Measurements from ENCODE around the gene MON2. TPM values are rescaled to one million over a fixed set of nuclear protein-coding genes. Genes with fewer than 3 reads are reported as not detected.

MON2 gene
- total and polyA plus RNA-seq, 8 donors: 3.1 to 191 (median 55.3) TPM

DNA sequence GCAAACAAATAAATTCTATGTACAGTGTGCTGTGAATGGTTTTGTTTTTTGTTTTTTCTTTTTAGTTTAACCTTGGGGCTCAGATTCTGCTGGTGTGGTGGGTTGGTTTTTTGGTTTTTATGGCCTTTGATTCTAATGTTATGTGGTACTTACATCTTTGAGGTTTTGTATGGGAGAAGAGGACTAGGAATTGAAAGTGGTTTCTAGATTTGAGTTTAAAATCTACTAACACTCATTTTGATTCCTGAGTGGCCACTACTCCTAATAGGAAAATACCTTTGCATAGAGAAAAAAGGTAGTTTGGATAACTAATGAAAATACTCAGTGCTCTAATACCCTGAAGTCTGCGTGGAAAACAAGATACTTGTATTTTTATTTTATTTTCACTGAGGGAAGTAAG, 137.7 kb downstream of the MON2 start:
- Histone ChIP-seq H3K27me3 (no peaks in the 10 kb centered on the region), H3K36me3 (no peaks in the 10 kb centered on the region), H3K27ac (peak overlapping the region in 3 of 5 donors; percentile 95 to 100 (median 99)), H3K4me1 (peaks cover 11 to 41% (median 26%) of the 10 kb centered on the region in 4 donors), H3K9me3 (no peaks in the 10 kb centered on the region), H3K4me3 (peak overlapping the region; percentile 62 to 83 (median 72))
- TF ChIP-seq POLR2A (IDR thresholded peaks at IDR 0.05) (no peak), CTCF (IDR thresholded peaks at IDR 0.05) (no peak)
- WGBS, 5 donors: 15 to 45% (median 27%) methylated on average over 1 of the region's 1 CpG
- no peak for DNase-seq
- intact Hi-C loops (cut with DNase I; ENCODE audit: low total_unique reads): no loop called here

DNA sequence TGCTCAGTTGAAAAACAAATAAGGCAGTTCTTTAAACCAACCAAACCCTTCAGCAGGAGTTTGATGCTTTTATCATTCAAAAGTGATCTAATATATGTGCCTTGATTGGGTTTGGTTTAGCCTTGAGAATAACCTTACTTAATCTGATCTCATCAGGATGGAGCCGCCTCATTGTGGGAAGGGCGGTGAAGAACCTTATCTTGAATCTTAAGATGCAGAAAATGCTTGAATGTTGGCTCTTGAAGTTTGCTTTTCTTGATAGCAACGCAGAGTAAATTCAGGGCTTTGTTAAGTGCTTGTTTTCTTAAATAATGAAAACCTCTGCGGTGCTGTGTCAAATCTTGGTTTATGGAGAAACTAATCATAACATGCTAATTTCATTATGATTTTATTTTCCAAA, 138.2 kb downstream of the MON2 start:
- 8 to 30% (median 12%) methylated on average over 4 of the region's 4 CpGs for WGBS, 5 donors
- no peak for TF ChIP-seq EP300 (IDR thresholded peaks at IDR 0.05)
- H3K27me3 ChIP-seq: no peaks in the 10 kb centered on the region
- DNase-seq: peak in 1 of 2 donors; percentile 47
- no peaks in the 10 kb centered on the region for H3K36me3 ChIP-seq
- intact Hi-C loops (cut with DNase I; ENCODE audit: low total_unique reads): no loop called here
- H3K9me3 ChIP-seq: no peaks in the 10 kb centered on the region
- H3K27ac ChIP-seq: peak overlapping the region in 3 of 5 donors; percentile 11 to 99 (median 95)
- H3K4me3 ChIP-seq: peak overlapping the region; percentile 62 to 83 (median 72)
- peaks cover 11 to 41% (median 26%) of the 10 kb centered on the region in 4 donors for H3K4me1 ChIP-seq

DNA sequence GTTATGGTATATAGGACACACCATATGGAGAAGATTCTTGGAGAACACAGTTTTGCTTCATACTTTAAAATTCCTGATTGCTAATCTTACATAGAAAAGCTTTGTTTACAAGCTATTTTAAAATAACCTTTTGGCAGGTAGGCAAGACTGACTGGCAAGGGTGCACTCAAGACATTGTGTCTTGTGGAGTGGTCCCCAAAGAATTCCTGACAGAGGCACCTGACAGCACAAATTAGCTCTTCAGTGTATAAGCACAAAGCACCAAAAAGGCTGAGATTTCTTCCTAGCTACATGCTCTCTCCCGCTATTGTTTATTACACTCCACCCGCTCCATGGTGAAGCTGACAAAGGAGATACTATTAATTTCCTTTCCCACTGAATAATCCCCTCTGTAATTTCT, 139.4 kb downstream of the MON2 start:
- DNase-seq: no peak
- WGBS, 5 donors: 94 to 100% (median 97%) methylated on average over 2 of the region's 2 CpGs
- no peaks in the 10 kb centered on the region for H3K27me3 ChIP-seq

GRCh38 chr12:62606654-62607053, 140.0 kb downstream of the MON2 start:
- Histone ChIP-seq H3K27me3 (no peaks in the 10 kb centered on the region), H3K4me3 (no peak overlapping the region), H3K4me1 (peaks cover 10 to 36% (median 24%) of the 10 kb centered on the region in 4 donors), H3K36me3 (no peaks in the 10 kb centered on the region), H3K9me3 (no peaks in the 10 kb centered on the region), H3K27ac (no peak overlapping the region)
- intact Hi-C loops (cut with DNase I; ENCODE audit: low total_unique reads): no loop called here
- TF ChIP-seq EP300 (IDR thresholded peaks at IDR 0.05): no peak
- TF ChIP-seq POLR2A (IDR thresholded peaks at IDR 0.05): no peak
- TF ChIP-seq CTCF (IDR thresholded peaks at IDR 0.05): no peak
- no peak for TF ChIP-seq POLR2AphosphoS5 (IDR thresholded peaks at IDR 0.05)
- no peak for DNase-seq
- WGBS, 5 donors: 98 to 100% (median 100%) methylated on average over 1 of the region's 1 CpG

More for the DNA sequence above, 139.4 kb downstream of the MON2 start:
- peaks cover 11 to 41% (median 26%) of the 10 kb centered on the region in 4 donors for H3K4me1 ChIP-seq
- no peak overlapping the region for H3K27ac ChIP-seq
- TF ChIP-seq CTCF (IDR thresholded peaks at IDR 0.05) (no peak), EP300 (IDR thresholded peaks at IDR 0.05) (no peak), POLR2A (IDR thresholded peaks at IDR 0.05) (no peak), POLR2AphosphoS5 (IDR thresholded peaks at IDR 0.05) (no peak)
- no peaks in the 10 kb centered on the region for H3K36me3 ChIP-seq
- intact Hi-C loops (cut with DNase I; ENCODE audit: low total_unique reads): no loop called here
- no peaks in the 10 kb centered on the region for H3K9me3 ChIP-seq
- no peak overlapping the region for H3K4me3 ChIP-seq

- Histone ChIP-seq H3K27ac (no peak overlapping the region), H3K36me3 (peaks cover 0 to 4% (median 0%) of the 10 kb centered on the region in 4 donors), H3K9me3 (no peaks in the 10 kb centered on the region), H3K4me3 (no peak overlapping the region), H3K27me3 (no peaks in the 10 kb centered on the region), H3K4me1 (peaks cover 0 to 3% (median 0%) of the 10 kb centered on the region in 4 donors)
- TF ChIP-seq EP300 (IDR thresholded peaks at IDR 0.05): no peak
- TF ChIP-seq POLR2AphosphoS5 (IDR thresholded peaks at IDR 0.05): no peak
- no peak for TF ChIP-seq POLR2A (IDR thresholded peaks at IDR 0.05)
- TF ChIP-seq CTCF (IDR thresholded peaks at IDR 0.05): no peak
- WGBS, 5 donors: 91 to 100% (median 97%) methylated on average over 1 of the region's 1 CpG
- intact Hi-C loops (cut with DNase I; ENCODE audit: low total_unique reads): no loop called here
- DNase-seq: no peak
Observed at GRCh38 chr12:62613081-62613480, 146.5 kb downstream of the MON2 start.

All from stomach (tissue), 9 donors.